ENCODE measurements around the gene ATG9A. TPM values are rescaled to one million over a fixed set of nuclear protein-coding genes. Genes with fewer than 3 reads are reported as not detected.

The ATG9A gene
- total and polyA plus RNA-seq, 2 of the 8 experiments (the other 6 are each of a cell fraction or from before 2014, with no cell fraction given): 43.6 to 66.8 TPM

GRCh38 chr2:219277703-219278654, 48.5 kb upstream of the ATG9A start:
- H3K79me1 ChIP-seq (ENCODE audit: low read depth, low read length): no peaks in the 10 kb centered on the region; the same call in 1 of the 2 replicates
- POLR2A ChIA-PET (ENCODE audit: partially characterized antibody): interaction anchor here (0.6 to 4.5 kb wide), 10 partner anchors 9 to 109 kb away, joined by 3 to 33 read pairs (median 4); partner anchors contain the start of genes ATG9A, GLB1L, PTPRN and STK16
- H2BK120ac ChIP-seq (replicated peaks; ENCODE audit: low read depth, low read length): no peak overlapping the region
- CTCF ChIA-PET (ENCODE audit: partially characterized antibody): interaction anchor here (0.6 to 12.1 kb wide), 30 partner anchors 8 to 1521 kb away, joined by 3 to 220 read pairs (median 4); partner anchors contain the start of genes ABCB6, GLB1L, STK16 and TUBA4A
- no peak overlapping the region for H3K23ac ChIP-seq (ENCODE audit: insufficient read length)
- H3K4ac ChIP-seq (replicated peaks; ENCODE audit: insufficient read length, low read depth, low read length): no peak overlapping the region
- FAIRE-seq (peak; percentile 50), DNase-seq (ENCODE audit: low read depth in 1 of 2, low spot score in 2 of 2) (peak in 1 of 2 experiments; percentile 94)
- H4K20me1 ChIP-seq (replicated peaks in 1 of 2; ENCODE audit: control insufficient read depth in 1 of 2, insufficient read depth in 2 of 2, low read length in 2 of 2): no peaks in the 10 kb centered on the region
- H3K27me3 ChIP-seq (replicated peaks in 1 of 4; ENCODE audit: control insufficient read depth in 3 of 4, extremely low read depth in 1 of 4, insufficient read depth in 3 of 4, low read length in 3 of 4): no peaks in the 10 kb centered on the region; a peak in 1 of 7 replicates
- peak overlapping the region in 3 of 4 experiments; percentile 3 to 75 (median 18); a peak in 3 of 8 replicates for H3K4me3 ChIP-seq (ENCODE audit: extremely low read depth in 1 of 4, insufficient read depth in 2 of 4, low read depth in 3 of 4, low read length in 4 of 4)
- H4K8ac ChIP-seq (ENCODE audit: extremely low read depth, insufficient read depth, low read length): no peak overlapping the region
- no peak overlapping the region for H3K14ac ChIP-seq (ENCODE audit: insufficient read length)
- H4K5ac ChIP-seq (ENCODE audit: insufficient read length, low read depth, low read length): no peak overlapping the region
- no peak overlapping the region; the same call in 1 of the 2 replicates for H2BK20ac ChIP-seq (ENCODE audit: low read length)
- peak overlapping the region; percentile 72 to 73 for H3K4me2 ChIP-seq (ENCODE audit: insufficient read depth in 1 of 2, low read depth in 2 of 2, low read length in 2 of 2)
- H3K9ac ChIP-seq (replicated peaks in 1 of 4; ENCODE audit: extremely low read depth in 1 of 4, low read depth in 3 of 4, low read length in 3 of 4): 0 out of 7 replicates have a peak overlapping the region, but pooled peaks of 1 of the 4 experiments have one; percentile 6
- peak overlapping the region; percentile 56; the same call in 1 of the 2 replicates for H2BK12ac ChIP-seq (ENCODE audit: low read depth, low read length)
- H3K9me3 ChIP-seq (ENCODE audit: insufficient read depth in 2 of 2, low read depth in 1 of 2, low read length in 1 of 2): no peaks in the 10 kb centered on the region
- 38% methylated on average over 25 of the region's 25 CpGs; no CpG with 5 or more reads in 1 of the 2 experiments for WGBS, 2 experiments (ENCODE audit: extremely low coverage in 1 of 2, insufficient coverage in 1 of 2, insufficient read length in 1 of 2, insufficient replicate concordance in 2 of 2, low coverage in 1 of 2, low lambda C conversion rate in 2 of 2, missing lambda C conversion rate in 1 of 2)
- H2BK5ac ChIP-seq (ENCODE audit: low read depth, low read length): no peak overlapping the region; the same call in 1 of the 2 replicates
- peaks cover 9 to 23% (median 14%) of the 10 kb centered on the region in 4 experiments for H3K4me1 ChIP-seq (replicated peaks in 1 of 4; ENCODE audit: control insufficient read depth in 3 of 4, insufficient read depth in 4 of 4, low read length in 3 of 4)
- no peaks in the 10 kb centered on the region for H3K79me2 ChIP-seq (ENCODE audit: control insufficient read depth in 1 of 2, insufficient read depth in 2 of 2, low read length in 2 of 2)
- H2AFZ ChIP-seq (ENCODE audit: low read length): peak overlapping the region; percentile 81
- H3K23me2 ChIP-seq (ENCODE audit: low read depth, low read length): peaks cover 8% of the 10 kb centered on the region; the same call in 1 of the 2 replicates
- no peak overlapping the region; the same call in 1 of the 2 replicates for H3K18ac ChIP-seq (ENCODE audit: extremely low read depth, low read length)
- H4K91ac ChIP-seq (replicated peaks; ENCODE audit: insufficient read length, low read length): no peak overlapping the region
- H2AK5ac ChIP-seq (ENCODE audit: low read depth, low read length): no peak overlapping the region; the same call in 1 of the 2 replicates
- peaks cover 0 to 4% (median under 1%) of the 10 kb centered on the region in 4 experiments; a peak in 2 of 8 replicates for H3K36me3 ChIP-seq (ENCODE audit: control insufficient read depth in 2 of 4, insufficient read depth in 4 of 4, low read length in 3 of 4)
- H3K27ac ChIP-seq (ENCODE audit: low read depth, low read length): peak overlapping the region; percentile 10; the same call in 1 of the 2 replicates
- peak overlapping the region; percentile 31 for H2BK15ac ChIP-seq (ENCODE audit: low read length)
- no peak overlapping the region for H3K56ac ChIP-seq (replicated peaks; ENCODE audit: insufficient read length, low read depth, low read length)
- TF ChIP-seq EZH2 (IDR thresholded peaks at IDR 0.05; ENCODE audit: low read depth, low read length, severe bottlenecking) (no peak), RFX5 (IDR thresholded peaks at IDR 0.05; ENCODE audit: borderline replicate concordance, low read depth, low read length) (no peak), SAP30 (IDR thresholded peaks at IDR 0.05; ENCODE audit: insufficient read depth, insufficient replicate concordance, low read length) (no peak), RNF2 (IDR thresholded peaks at IDR 0.05; ENCODE audit: borderline replicate concordance, low read depth, low read length, missing control alignments, poor library complexity, severe bottlenecking) (no peak), PHF8 (conservative IDR thresholded peaks at IDR 0.05; ENCODE audit: low read depth, low read length) (no peak), POLR2A (IDR thresholded peaks at IDR 0.05; ENCODE audit: control extremely low read depth in 1 of 2, low read depth in 2 of 2, low read length in 2 of 2) (peak in 1 of 2 experiments; percentile 46; a peak in 1 of 3 replicates), GTF2F1 (IDR thresholded peaks at IDR 0.05; ENCODE audit: borderline replicate concordance, low read depth, low read length) (no peak)
